GOT3 (cell line): ENCODE results near the gene EFNB1.

Experiments used
- DNase-seq: peaks from one replicate; lab custom pipeline; 2025; ENCODE audit warnings: mixed read lengths; lab: John Stamatoyannopoulos, UW

Gene EFNB1

DNA sequence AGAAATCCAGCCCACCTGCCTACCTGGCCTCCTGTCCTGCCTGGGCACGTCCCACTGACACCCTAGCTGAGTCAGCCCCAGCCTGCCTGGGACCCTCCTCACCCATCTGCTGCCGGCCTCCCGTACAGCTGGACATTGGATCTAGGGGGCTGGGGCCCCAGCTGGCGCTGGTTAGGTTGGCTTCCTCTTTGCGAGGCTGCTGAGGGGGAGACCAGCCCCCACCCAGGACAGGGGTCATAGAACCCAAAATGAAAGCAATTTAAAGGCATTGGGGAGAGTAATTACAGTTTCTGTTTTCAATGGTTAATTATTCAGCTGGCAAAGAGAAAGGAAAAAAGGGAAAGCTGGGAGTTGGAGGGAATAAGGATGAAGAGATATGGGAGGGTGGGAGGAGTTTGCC, 15.8 kb downstream of the EFNB1 start:
- DNase-seq, result no peak

DNA sequence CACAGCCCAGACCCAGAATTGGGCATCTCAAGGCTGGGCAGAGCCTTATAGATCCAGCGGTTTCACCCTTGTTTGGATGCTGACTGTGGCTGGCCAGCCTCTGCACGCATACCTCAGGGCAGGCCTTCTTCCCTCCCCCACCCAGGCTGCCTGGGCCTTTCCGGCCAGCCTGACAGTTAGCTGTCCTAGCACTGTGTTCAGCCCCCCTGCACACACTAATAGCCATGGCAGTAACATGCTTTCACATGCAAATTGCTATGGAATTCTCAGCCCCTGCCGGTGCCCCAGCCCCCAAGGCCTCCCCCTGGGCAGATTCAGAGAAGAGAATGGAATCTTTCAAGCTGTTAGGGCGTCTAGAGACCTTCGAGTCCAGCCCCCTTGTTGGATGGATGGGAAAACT, 17.7 kb downstream of the EFNB1 start:
- no peak for DNase-seq

DNA sequence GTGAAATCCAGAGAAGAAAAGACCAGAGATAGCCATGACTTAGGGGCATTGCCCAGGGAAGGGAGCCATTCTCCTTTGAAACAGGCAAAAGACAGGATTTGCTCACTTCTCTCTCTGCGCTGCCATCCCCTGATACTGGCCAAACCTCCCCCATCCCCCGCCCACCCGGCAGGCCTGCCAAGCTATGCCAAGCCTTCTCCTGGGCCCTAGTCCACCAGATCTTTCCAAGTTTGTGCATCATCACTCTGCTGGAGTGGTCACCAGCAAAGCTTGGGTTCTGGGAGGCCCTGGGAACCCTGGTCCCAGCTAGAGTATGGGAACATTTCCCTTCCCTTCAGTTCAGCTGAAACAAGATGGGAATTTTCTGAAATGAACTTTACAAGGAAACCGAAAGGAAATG, 18.4 kb downstream of the EFNB1 start:
- DNase-seq, result no peak

DNA sequence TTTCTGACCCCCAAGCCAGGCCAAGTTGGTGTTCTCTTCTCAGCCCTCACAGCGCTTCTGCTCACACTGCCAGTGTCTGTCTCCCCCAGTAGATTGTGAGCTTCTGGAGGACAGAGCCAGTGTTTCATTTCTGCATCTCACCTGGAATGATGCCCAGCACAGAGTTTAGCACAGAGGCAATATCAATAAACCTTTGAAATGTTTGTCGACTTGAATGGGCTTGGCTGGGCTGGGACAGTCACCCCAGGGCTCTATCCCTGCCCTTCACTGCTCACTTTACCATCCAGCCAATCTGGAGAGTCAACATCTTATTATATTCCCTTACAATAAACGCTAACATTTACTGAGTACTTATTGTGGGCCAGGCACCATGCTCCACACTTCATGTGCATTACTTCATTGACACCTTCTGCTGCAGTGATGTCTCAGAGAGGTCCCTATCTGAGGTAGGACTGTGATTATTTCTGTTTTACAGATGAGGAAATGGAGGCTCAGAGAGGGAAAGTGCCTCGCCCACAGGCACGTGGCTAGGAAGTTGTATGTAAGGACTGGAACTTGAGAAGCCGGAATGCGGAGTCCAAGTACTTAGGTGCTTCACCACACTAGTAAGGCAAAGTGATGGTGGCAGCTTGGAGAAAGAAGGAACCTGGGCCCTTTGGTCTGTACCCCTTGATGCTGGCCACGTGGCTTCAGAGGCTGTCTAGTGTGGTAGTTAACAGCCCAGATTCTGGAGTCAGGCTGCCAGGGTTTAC, 19.5 kb downstream of the EFNB1 start:
- DNase-seq, result no peak

DNA sequence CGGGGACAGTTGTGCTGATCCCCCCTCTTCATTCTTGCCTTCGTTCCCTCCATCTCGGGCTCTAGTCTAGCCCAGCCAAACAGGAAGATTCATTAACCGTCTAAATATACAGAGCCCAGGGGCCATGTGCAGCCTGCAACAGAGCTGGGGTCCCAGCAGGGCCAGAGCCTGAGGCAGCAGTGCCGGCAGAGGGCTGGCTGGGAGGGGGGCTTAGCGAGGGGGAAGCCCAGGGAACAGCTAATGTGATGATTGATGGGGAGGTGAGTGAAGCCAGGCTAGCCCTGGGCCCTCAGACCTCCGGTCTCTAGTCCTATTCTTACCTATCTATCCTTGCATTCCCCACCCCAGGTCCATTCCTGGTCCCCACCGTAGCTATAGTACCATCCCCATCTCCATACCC, 22.3 kb downstream of the EFNB1 start:
- no peak for DNase-seq

GRCh38 chrX:68852046-68852445, 23.2 kb downstream of the EFNB1 start:
- DNase-seq, result no peak

GRCh38 chrX:68853665-68854251, 24.9 kb downstream of the EFNB1 start:
- DNase-seq, result no peak

- DNase-seq, result no peak
Observed at GRCh38 chrX:68865300-68865699, 36.5 kb downstream of the EFNB1 start.

GRCh38 chrX:68865926-68866325, 37.1 kb downstream of the EFNB1 start:
- DNase-seq, result no peak

DNA sequence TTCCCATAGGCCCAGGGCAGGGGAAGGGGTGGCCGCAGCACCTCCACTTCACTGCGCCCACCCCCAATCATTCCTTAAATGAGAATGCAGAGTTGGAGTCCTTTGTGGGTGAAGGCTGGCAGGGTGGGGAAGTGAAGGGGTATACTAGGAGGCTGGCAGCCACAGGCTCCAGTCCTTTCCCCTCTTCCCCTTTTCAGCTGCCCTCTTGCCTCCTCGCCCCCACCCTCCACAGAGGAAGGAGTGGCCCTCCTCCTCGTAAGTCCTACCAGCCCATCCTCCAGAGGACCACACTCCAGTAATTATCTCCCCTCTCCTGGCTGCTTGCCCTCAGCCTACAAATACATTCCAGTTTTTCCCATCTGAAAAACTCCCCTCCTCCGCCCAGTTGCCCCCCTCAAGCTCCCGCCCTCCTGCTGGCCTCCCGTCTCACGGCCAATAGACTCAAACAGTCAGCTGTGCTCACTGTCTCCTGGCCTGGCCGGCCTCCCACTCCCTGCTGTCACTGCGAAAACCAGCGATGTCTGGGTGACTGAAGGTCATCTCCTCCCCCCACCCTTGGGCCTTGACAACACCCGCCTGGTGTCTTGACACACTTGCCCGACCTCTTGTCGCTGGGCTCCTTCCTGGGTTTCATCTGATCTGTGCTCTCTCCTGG, 38.8 kb downstream of the EFNB1 start:
- DNase-seq, result no peak

DNA sequence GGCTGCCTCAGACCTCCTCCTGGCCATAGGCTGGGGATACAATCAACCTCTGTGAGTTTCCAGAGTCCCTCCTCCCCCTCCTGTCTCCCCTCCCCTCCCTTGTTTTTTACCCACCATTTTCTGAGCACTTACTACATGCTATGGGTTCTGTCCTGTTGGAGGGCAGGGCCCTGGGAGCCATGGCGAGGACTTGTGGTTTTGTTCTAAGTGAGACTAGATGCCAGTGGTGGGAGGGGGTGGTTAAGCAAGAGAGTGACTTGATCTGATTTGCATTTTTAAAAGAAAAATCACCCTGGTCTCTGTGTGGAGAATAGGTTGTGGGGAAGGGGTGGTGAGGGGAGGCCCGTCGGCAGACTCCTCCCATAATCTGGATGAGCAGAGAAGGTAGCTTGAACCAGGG, 39.5 kb downstream of the EFNB1 start:
- DNase-seq, result no peak

- no peak for DNase-seq
Observed at GRCh38 chrX:68868902-68869800, 40.3 kb downstream of the EFNB1 start.

GRCh38 chrX:68870357-68870756, 41.5 kb downstream of the EFNB1 start:
- DNase-seq, result no peak

- DNase-seq, result no peak
Observed at GRCh38 chrX:68872171-68872570, 43.4 kb downstream of the EFNB1 start.

- no peak for DNase-seq
Observed at GRCh38 chrX:68874076-68874475, 45.3 kb downstream of the EFNB1 start.

GRCh38 chrX:68876731-68877130, 47.9 kb downstream of the EFNB1 start:
- no peak for DNase-seq

DNA sequence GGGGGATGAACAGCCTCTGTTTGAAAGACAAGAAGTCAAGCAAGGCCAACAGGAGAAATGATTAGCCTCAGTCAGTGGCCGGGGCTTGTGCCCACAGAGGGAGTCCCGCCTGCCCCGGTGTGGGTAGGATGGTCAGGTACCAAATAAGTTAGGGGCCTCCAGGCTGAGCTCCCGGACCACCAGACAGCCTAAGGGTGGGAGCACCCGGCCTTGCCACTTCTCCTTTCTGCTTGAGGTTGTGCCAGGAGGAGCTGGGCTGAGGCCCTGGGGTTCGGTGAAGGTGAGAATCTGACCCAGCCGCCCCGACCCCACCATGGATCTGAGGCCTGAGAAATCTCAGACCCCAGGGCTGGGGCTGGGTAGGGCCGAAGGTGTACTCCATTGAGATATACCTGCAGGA, 48.8 kb downstream of the EFNB1 start:
- no peak for DNase-seq

DNA sequence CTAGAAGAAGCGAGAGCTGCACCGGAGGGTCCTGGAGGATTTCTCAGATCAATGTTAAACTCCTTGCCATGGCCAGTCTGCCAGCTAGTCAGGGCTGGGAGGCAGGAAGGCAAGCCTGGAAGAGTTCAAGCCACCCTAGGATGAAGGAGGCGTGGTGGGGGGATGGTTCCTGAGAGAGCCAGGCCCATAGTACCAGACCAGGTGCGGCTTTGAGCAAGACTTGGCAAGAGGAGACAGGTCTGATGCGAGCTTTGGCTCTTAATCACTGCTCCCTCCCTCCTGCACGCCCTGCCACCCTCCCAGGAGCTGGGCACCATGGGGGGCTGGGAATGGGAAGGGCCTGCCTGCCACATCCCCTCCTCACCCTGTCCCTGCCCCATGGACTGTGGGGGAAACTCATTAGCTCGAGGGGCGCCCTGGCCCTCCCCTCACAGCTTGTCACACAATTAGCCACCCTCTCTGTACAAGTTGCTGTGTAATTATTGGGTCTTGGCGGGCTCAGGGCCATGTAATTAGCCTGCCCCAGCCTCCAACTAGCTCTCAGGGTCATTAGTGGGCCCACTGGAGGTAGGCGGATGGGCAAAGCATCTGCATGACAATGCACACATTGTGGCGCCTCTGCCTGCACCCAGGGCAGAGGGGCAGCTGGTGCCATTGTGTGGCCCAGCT, 50.3 kb downstream of the EFNB1 start:
- DNase-seq, result no peak

GRCh38 chrX:68880846-68881552, 52.2 kb downstream of the EFNB1 start:
- DNase-seq, result no peak

- DNase-seq, result no peak
Observed at GRCh38 chrX:68881911-68882310, 53.1 kb downstream of the EFNB1 start.

GRCh38 chrX:68883800-68884199, 55.0 kb downstream of the EFNB1 start:
- DNase-seq, result no peak
